GM03348 (cell line): ENCODE results near the gene AIFM3.

Experiments
- DNase-seq: peaks from one replicate; pipeline ENCODE4 v3.0.0; 2012; ENCODE audit warnings: low spot score

AIFM3 gene

DNA sequence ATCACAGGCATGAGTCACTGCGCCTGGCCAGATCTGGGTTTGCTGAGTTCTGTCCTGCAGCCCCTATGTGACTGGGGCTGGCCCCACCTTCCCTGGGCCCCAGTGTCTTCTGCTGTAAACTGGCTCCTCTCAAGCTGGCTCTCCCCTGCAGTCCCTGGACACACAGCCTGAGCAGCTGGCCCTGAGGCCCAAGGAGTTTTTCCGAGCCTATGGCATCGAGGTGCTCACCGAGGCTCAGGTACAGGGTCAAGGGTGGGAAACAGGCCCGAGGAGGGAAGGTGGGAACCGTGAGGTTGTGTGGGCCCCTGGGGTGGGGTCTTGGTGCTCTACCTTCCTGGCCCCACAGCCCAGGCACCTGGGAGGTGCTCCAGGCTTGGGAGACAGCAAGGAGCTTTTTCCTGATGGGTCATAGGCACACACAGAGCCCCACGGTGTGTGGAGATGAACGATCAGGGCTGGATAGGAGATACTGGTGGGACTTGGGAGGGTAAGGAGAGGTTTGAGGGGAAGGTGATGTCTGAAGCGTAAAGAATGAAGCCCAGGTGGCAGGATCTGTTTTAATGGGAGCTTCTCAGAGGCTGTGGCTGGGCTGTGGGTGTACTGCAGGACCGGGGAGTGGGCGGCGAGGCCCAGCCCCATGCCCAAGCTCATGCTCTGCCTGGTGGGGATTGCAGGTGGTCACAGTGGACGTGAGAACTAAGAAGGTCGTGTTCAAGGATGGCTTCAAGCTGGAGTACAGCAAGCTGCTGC, 8.7 kb downstream of the AIFM3 start:
- DNase-seq, result no peak

DNA sequence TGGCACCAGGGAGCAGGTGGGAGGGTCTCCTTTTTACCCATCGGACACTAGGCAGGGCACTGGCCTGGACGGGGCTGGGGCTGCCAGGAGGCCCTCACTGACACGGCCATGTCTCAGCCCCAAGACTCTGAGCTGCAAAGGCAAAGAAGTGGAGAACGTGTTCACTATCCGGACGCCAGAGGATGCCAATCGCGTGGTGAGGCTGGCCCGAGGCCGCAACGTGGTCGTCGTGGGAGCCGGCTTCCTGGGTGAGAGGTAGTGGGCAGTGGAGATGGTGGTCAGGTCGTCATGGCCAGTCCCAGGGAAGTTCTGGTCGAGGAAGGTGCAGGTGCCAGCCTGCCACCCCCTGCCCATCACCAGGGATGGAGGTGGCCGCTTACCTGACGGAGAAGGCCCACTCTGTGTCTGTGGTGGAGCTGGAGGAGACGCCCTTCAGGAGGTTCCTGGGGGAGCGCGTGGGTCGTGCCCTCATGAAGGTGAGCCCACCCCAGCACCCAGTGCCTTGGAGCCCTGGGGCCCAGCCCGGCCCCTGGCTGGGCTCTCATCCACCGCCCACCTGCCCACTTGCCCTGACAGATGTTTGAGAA, 9.3 kb downstream of the AIFM3 start:
- no peak for DNase-seq

DNA sequence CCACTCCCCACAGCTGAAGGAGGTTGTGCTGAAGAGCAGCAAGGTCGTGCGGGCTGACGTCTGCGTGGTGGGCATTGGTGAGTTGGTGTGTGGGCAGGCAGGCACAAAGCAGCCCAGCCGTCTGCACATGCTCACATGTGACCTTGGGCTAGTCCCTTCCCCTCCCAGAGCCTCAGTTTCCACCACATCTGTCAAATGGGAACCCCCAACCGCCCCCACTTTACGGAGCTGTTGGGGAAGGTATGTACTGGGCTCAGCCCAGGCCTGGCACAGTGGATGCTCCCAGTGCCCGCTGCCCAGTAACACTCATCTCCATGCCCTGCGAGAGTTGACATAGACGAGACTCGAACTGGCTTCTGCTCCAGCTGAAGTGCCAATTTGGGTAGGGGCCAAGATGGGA, 10.0 kb downstream of the AIFM3 start:
- DNase-seq, result no peak

DNA sequence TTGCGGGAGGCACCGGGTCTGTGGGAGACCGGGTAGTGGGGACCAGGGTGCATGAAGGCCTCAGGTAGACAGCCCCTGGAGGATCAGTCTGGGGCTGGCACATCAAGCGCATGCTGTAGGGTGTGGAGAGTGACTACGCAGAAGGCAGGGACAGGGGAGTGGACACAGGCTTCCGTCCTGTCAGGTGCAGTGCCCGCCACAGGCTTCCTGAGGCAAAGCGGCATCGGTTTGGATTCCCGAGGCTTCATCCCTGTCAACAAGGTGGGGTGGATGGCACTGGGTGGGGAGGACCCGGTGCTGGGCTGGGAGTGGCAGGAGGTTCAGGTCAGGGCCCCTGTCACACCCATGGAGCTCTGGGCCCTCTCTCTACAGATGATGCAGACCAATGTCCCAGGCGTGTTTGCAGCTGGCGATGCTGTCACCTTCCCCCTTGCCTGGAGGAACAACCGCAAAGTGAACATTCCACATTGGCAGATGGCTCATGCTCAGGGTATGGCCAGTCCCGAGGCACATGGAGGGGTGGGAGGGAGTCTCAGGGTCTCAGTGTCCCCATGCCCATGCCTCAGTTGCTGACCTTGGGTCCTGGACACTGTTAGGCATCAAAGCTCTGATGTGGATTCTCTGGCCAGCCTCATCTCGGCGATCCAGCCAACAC, 10.6 kb downstream of the AIFM3 start:
- DNase-seq, result no peak

DNA sequence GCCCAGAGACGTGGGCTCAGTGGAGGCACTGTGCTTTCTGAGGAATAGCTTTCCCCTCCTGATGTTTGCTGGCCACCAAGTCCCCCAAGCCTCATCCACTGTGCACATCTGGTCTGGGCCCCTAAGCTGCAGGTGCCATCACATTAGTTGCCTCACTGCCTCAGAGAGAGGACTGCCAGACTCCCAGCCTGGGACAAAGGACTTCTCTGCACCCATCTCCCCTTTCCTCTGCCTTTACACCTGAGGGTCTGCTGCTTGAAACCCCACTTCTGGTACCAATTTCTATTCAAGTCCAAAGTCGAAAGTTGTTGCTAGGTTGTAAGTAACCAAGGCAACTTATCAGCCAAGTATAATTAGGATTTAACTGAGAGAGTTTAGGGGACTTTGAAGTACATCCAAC, 11.4 kb downstream of the AIFM3 start:
- DNase-seq, result no peak

DNA sequence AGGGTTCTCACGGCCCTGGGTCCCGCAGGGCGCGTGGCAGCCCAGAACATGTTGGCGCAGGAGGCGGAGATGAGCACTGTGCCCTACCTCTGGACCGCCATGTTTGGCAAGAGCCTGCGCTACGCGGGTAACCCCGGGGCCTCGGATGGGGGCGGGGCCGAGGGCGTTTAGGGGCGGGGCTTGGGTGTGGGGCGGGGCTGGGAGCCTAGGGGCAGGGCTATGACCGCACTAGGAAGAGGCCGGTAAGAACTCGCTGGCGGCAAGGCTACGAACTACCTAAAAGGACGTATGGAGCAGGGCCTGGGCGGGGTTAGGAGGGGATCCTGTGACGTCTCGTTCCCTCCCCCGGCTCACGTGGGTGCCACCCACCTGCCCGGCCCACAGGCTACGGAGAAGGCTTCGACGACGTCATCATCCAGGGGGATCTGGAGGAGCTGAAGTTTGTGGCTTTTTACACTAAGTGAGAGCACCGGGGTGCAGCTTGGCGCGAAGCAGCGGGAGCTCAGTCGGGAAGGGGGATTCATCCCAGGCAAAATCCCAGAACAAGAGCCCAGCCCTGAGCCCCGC, 12.3 kb downstream of the AIFM3 start:
- peak; percentile 71 for DNase-seq

DNA sequence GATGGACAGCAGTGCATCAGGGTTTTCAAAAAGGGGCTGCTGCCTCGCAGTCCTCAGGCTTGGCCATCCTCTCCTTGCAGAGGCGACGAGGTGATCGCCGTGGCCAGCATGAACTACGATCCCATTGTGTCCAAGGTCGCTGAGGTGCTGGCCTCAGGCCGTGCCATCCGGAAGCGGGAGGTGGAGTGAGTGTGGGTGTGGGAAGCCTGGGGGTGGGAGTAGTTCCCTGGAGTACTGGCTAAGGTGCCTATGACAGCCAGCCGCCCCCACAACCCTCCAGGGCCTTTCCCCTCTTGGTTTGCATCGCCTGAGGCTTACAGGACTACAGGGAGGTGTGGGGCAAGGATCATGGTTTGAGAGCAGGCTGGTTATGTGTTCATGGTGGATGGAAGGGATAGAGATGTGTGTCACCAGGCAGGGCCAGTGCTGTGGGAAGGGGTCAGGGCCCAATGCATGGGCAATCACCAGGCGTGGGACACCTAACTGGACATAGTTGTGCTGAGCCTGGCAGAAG, 12.9 kb downstream of the AIFM3 start:
- DNase-seq, result no peak

DNA sequence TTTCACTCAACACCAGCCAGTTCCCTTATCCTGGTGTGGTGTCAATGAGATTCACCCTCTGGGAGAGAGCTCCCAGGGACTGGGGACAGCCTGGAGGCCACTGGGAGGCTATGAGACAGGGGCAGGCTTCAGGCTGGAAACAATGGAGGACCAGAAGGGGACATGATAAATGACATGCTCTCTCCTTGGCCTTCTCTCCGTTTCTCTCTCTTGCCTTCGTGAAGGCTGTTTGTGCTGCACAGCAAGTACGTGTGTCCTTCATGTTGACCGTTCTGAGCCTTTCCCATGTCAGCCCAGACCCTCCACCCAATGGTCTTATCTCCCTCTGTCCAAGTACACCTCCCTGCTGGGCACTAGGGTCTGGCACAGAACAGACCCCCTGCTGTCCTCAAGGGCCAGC, 13.5 kb downstream of the AIFM3 start:
- DNase-seq, result no peak

DNA sequence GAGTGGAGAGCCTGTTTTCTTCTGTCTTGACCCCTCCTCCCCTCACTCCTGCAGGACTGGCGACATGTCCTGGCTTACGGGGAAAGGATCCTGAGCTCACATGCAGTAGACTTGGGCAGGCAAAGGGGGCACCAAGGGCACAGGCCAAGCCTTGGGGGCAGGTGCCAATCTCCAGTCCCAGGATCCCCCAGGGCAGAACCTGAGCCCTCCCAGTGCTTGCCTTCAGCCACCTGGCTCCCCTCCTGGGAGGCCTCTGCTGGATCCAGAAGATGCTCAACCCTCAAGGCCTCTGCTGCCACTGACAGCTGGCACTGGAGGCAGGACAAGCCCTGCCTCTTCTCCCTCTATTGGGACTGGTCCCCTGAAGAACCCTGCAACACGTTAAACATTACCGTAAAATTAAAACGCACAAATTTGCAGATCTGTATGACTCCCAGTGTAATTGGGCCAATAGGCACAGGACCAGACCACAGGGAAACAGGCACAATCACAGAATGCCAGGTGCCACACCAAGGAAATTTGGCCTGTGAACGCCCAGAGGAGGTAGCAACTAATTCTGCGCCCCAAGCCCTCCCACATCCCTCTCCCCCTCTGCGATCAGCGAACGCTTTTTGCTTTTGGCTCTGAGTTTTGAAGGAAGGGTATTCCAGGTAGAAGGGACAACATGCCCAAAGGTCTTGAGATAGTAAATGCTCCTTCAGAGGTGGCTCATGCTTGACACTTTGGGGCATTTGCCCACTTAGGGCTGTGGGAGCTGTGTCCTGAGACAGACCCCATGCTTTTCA, 14.1 kb downstream of the AIFM3 start:
- no peak for DNase-seq

DNA sequence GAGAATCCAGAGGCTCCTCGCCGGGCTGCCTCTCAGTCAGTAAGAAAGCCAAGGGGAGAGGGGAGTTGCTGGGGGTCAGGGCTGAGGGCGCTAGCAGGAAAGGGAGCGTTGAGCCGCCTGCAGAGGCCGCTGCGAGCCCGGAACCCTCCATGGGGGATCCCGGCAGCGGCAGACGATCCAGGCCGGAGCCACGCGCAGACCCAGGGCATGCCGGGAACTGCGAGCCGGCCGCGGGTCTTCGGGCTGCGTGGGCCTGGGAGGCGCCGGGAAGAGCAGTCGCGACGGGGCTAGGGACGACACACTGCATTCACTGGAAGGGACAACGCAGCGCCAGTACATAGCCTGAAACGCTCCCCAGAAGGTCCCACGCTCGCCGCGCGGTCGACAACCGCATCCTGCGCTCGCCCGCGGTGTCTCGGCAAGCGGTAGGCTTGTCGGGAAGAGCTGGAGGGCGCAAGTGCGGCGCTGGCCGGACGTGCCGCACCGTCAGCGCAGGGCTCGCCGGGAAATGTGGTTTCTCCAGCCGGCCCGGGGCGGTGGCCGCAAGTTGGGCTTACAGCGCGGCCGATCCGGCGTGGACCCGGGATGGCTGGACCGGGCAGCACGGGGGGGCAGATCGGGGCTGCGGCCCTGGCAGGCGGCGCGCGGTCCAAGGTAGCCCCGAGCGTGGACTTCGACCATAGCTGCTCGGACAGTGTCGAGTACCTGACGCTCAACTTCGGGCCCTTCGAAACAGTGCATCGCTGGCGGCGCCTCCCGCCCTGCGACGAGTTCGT, 14.9 kb downstream of the AIFM3 start, which contains the start of gene LZTR1:
LZTR1 (plus strand) TSS at position 511 of the 776 bp plus-strand sequence; CDS start at position 586, 75 bp downstream.
- peak; percentile 94 for DNase-seq

DNA sequence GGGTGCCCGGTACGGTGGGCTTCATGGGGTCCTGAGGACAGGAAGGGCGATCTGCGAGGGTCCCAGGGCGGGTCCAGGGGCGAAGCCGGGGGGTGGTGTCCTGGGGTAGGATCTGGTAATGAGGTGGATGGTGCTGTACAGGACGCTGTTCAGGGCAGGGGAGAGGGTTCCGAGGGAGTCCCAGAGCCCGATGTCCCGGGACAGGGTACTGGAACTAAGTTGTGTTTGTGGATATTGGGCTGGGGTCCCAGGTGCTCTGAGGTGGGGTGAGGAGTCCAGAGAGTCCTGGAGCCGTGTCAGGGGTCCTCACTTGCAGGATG, 15.5 kb downstream of the AIFM3 start:
- no peak for DNase-seq

DNA sequence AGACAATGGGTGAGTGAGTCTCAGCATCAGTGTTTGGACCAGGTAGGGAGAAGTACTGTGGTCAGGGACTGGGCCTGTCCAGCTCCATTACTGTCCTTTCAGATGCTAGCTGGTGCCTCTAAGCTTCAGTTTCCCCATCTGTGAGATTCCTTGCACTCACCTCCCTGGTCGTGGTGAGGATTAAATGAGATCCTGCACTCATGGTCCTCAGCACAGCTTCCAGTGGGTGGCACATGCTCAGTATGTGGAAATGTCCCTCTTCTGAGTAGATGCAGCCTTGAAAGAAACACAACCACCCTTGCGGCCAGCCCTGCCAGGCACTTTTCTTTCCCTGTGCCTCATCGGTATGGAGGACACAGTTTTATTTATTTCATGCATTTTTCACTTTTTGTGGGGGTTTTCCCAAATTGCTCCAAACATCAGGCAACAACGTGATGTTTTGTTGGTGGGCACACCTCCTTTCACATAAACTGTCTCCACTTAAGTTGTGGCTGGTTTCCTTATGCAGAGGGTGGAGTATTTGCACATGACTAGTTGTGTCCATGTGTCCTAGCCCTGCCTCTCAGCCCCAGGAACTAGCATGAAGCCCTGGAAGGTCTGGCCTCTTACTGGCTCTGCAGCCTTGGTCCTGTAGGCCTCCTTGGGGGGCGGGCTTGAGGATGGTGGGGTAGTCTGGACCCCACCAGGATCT, 16.2 kb downstream of the AIFM3 start:
- no peak for DNase-seq

DNA sequence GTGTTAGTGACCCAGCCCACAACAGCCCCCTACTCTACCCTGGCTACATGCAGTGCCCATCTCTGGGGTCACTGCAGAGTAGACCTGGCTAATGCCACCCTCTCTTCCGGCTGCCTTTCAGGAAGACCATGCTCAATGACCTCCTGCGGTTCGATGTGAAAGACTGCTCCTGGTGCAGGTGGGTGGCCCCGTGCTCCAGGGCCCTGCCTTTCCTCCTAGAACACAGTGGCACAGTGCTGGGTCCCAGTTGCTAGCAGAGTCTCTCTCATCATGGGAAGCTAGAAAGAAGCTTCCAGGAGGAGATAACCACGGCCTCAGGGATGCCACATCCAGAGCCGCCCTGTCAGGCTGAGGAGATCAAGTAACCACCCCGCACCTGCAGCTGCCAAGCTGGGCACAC, 18.7 kb downstream of the AIFM3 start:
- no peak for DNase-seq

DNA sequence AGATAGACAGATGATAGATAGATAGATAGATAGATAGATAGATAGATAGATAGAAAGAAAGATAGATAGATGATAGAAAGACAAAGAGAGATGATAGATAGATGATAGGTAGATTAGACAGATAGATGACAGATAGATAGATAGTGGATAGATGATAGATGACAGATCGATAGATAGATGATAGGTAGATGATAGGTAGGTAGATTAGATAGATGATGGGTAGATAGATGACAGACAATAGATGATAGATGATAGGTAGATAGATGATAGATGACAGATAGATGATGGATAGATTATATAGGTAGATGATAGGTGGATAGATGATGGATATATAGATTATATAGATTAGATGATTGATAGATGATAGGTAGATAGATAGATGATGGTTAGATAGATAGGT, 19.3 kb downstream of the AIFM3 start:
- no peak for DNase-seq

DNA sequence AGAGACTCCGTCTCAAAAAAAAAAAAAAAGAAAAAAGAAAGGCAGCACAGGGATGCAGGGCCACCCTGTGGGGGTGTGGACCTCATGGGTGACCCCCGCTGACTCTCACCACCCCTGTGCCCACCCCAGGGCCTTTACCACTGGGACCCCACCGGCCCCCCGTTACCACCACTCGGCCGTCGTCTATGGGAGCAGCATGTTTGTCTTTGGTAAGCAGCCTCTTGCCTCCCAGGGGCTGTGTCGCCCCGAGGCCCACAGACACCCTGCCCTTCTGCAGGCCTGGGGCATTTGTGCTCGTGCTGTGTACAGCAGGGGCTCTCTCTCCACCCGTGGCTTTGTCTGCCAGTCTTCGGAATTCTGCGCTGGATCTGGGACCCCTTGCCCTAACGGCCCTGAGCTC, 20.3 kb downstream of the AIFM3 start:
- DNase-seq, result no peak

DNA sequence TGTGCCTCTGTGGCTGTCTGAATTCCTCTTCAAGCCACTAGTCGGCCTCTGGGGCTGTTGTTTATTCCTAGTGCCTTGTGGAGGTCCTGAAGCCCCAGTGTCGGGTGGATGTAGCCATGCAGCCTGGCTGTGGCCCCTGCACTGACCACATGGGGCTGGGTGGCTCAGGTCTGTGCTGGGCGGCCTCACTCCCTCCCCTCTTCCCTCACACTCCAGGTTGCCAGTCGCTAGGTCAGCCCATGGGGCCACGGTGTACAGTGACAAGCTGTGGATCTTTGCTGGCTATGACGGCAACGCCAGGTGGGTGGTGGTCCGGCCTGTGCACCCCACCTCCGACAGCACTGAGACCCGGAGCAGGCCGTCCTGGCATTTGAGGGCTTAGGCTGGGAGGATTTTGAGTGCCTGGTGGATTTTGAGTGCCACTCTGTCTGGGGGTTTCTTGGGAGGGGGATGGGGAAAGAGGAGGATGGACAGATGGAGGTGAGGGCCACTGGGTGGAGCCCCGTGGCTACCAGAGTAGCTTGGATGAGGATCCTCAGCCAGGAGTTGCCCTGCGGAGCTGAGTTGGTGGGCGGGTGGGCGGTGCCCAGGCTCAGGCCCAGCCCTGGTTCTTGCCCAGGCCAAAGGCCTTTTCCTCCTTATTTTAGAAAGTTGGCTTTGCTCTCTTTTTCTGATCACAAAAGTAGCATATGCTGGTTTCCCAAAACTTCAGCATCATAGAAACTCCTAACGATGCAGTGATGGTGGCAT, 21.7 kb downstream of the AIFM3 start:
- no peak for DNase-seq

DNA sequence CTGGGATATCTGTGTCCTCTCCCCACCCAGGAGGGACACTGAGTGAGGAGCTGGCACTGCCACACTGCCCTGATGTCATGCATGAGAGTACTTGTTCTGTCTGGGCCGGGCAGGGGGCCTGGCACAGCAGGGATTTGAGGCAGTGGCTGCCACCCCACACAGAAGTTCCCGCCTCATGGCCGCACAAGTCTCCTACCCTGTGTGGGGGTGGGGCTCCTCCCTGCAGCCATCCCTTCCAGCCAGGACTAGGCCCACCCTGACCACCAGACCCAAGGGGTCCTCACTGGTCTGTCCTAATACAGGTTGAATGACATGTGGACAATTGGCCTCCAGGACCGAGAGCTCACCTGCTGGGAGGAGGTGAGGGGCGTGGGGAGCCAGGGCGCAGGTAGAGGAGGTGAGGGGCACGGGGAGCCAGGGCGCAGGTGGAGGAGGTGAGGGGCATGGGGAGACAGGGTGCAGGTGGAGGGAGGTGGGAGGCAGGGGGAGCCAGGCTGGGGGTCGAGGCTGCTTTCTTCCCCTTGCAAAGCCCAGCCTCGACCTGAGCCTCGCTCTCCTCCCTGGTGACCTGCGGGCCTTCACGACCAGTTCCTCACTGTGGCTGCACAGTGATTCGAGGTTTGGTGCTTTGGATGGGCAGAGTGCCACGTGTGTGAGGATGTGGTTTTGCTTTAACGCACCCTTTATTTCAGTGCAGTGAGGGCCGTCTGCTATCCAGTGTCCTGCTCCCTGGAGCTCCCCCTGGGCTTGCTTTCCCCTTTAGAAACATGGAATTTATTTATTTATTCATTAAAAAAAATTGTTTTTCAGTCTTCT, 22.5 kb downstream of the AIFM3 start:
- no peak for DNase-seq

DNA sequence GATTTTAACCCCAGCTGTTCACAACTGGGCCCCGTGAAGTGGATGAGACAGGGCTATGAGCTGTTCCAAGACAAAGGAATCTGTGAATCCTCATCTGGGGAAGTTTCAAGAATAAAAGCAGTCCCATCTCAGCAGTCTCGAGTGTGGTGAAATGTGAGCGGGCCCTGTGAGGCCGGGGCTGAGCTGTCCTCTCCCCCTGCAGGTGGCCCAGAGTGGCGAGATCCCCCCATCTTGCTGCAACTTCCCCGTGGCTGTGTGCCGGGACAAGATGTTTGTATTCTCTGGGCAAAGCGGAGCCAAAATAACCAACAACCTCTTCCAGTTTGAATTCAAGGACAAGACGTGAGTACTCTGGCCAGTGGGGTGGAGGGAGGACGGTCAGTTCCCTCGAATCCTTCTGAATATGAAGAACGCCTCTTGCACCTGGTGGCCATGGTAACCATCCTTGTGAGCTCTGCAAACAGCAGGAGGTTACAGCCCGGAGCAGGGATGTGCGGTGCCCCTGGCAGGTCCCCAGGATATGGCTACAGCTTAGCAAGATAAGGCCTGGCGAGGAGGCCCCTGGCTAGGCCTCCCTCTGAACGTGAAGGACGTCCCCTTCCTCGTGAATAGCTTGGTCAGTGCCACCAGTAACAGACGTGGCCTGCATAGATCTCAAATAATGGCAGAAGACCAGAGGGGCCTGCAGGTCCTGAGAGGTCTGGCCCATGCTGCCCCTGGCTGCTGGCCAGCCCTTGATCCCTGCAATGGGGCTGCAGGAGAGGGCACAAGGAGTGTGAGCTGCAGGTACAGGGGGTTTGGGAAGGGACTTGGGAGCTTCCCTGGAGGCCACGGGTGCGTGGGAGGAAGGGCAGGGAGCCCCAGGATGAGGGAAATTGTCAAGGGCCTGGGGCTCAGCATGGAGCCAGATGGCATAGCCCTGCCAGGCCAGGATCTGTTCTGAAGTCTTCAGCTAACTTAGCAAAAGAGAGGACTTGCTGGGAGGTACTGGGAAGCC, 23.4 kb downstream of the AIFM3 start:
- DNase-seq, result no peak
